SIG-M5 (cell line): Measurements from ENCODE around the gene FCGBP.
A peak's percentile ranks its signal among the peaks of the same experiment; 100 is the strongest.
"Not testable (repeated sequence)": the region's sequence is repeated elsewhere in the genome, so short reads cannot be mapped to it uniquely, and the experiment has no call there.

Source experiments
- DNase-seq: peaks from one replicate; lab custom pipeline; 2025; lab: John Stamatoyannopoulos, UW

The FCGBP gene

DNA sequence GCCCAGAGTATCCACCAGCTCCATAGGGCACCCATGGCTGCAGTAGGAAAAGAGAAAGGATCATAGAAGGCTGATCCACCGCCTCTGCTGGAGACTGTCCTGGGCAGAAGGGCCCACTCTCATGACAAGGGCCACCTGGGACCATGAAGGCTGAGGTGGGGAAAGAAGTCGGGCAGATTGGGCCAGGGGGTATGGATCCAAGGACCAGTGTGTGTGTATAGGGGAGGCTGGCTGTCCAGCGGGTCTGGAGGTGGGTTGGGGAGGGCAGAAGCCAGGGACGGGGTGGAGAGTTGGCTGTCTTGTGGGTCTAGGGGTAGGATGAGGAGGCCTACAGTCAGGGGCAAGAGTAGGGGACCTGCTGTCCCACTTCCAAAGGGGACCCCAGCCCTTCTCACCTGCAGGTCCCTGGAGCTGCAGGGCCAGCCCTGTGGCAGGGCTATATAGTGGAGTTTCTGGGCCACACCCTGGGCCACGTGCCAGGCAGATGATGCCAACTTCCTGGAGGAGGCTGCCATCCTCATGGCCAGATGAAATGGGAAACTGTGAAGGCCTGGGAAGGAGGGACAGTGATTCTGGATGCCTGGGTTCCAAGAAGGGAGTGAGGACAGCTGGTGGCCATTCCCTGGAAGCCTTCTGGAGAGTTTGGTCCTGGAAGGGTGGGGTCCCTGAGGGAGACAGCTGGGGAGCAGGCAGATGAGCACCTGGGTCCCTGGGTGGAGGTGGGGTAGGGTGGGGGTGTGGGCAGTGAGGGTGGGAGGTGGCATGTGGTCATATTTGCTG is at the start of gene FCGBP:
FCGBP (minus strand) TSS at position 51 of the 780 bp plus-strand sequence.
- no peak for DNase-seq

DNA sequence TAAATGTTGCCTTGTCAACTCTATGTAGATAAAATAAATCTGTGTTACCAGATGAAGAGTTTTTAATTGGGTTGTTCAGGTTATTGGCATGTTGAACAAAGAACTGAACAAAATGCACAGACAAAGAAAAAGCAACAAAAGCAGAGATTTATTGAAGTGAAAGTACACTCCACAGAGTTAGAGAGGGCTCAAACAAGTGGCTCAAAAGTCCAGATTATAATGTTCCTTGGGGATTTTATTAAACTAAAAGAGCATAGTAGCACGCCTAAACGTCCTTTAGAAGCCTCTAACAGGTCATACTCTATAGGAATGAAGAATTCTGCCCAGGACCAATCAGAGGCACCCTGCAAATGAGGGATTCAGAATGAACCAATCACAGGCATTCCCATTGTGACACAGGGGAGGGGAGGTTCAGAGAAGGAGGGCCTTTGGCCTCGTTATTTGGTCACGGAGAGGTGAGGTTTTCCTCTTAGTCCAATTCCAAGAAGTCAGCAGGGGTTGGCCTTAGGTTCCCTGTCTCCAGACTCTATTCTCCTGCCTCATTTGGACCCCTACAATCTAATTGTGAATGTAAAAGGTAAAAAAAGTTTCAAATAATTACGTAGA is 49.4 kb upstream of the FCGBP start:
- no peak for DNase-seq

GRCh38 chr19:39982883-39983282 is 48.4 kb upstream of the FCGBP start:
- no peak for DNase-seq

GRCh38 chr19:39974377-39975155 is 40.1 kb upstream of the FCGBP start:
- no peak for DNase-seq

DNA sequence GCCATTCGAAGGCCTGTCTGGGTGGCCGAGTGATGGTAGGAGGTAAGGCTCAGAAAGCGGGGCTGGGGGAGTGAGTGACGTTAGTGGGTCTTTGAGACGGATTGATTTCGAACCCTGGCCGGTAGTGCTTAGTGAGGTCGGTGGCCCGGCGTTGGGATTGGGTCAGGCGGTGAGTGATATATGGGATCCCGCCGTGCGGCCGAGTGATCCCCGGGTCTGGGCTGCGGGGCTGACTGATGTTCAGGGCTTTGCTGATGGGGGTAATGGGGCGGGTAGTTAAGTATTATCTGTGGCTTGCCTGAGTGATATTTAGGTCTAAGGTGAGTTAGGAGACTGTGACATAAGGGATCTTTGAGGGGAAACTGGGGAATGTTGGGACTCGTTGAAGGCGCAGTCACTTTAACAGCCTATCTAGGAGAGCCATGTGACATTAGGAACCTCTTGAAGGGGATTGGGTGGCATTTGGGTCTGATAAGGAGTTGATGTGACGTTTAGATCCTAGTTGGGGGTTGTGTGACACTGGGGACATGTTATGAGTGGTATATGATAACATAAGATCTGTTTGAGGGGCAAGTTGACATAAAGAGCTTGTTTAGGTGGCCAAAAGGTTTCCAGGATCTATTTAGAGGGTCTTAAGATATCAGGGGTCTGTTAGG is 37.1 kb upstream of the FCGBP start:
- no peak for DNase-seq

- peak; percentile 84 for DNase-seq
Observed at GRCh38 chr19:39970675-39971379, 36.4 kb upstream of the FCGBP start, which contains the start of gene PSMC4. TSS of gene PSMC4 (plus strand) at chr19:39971165. CDS start at chr19:39971203, 38 bp downstream.

DNA sequence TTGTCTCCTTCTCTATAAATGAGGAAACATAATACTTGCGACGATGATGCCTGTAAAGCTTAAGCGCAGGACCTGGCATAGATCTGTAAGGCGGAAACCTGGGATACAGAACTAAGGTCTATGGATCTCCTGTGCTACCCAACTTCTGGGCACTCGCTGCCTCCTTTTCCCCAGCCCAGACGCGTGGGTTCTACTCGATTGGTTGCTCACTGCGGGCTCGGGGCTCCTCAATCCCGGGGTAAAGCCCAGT is 35.9 kb upstream of the FCGBP start:
- no peak for DNase-seq

DNA sequence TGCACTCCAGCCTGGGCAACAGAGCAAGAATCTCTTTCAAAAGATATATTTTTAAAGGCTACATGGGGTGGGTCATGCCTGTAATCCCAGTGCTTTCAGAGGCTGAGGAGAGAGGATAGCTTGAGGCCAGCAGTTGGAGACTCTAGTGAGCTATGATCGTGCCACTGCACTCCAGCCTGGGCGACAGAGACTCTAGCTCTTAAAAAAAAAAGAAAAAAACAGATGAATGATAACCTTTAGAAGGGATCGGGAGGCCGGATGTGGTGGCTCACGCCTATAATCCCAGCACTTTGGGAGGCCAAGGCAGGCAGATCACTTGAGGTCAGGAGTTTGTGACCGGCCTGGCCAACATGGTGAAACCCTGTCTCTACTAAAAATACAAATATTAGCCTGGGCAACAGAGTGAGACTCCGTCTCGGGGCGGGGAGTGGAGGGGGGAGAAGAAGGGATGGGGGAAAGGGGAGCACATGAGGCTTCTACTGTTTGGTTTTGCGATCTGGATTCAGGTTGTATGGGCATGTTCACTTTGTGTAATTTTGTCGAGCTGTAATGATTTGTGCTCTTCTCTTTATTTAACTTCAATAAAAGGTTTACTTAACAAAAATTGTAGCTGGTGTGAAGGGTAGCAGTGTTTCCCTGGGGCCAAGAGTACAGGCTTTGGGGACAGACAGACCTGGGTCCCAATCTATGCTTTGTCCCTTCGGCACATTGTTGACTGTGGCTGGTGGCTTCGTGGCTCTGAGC is 35.4 kb upstream of the FCGBP start:
- no peak for DNase-seq

DNA sequence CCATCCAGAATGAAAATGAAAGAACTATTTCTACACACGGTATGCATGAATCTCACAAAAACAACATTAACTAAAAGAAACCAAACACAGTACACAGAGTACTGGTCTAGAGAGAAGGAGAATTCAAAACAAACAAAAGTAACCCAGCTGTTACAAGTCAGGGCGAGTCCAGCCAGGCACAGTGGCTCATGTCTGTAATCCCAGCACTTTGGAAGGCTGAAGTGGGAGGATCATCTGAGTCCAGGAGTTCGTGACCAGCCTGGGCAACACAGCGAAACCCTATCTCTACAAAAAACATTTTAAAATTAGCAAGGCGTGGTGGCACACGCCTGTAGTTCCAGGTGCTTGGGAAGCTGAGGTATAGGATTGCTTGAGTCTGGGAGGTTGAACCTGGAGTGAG is 34.8 kb upstream of the FCGBP start:
- DNase-seq = no peak

GRCh38 chr19:39968789-39969188 is 34.4 kb upstream of the FCGBP start:
- DNase-seq = no peak

DNA sequence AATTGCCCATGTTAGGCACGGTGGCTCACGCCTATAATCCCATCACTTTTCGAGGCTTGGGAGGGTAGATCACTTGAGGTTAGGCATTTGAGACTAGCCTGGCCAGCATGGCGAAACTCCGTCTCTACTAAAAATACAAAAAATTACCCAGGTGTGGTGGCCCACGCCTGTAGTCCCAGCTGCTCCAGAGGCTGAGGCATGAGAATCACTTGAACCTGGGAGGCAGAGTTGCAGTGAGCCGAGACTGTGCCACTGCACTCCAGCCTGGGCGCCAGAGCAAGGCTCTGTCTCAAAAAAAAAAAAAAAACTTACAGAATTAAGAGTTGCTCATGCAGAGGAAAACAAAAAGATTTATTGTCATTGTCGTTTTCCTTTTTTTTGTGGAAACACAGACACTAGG is 33.1 kb upstream of the FCGBP start:
- DNase-seq = no peak

GRCh38 chr19:39966617-39967016 is 32.2 kb upstream of the FCGBP start:
- DNase-seq = no peak

DNA sequence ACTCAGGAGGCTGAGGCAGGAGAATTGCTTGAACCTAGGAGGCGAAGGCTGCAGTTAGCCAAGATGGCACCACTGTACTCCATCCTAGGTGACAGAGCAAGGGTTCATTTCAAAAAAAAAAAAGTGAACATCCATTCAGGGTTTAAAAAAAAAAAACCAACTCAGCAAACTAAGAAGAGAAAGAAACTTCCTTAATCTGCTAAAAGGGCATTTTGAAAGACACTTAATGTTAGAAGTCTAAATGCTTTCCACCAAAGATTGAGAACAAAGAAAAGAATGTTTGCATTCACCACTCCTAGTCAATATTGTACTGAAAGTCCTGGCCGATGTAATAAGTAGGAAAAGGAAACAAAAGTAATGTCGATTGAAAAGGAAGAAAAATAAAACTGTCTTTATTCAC is 29.5 kb upstream of the FCGBP start:
- DNase-seq = no peak

DNA sequence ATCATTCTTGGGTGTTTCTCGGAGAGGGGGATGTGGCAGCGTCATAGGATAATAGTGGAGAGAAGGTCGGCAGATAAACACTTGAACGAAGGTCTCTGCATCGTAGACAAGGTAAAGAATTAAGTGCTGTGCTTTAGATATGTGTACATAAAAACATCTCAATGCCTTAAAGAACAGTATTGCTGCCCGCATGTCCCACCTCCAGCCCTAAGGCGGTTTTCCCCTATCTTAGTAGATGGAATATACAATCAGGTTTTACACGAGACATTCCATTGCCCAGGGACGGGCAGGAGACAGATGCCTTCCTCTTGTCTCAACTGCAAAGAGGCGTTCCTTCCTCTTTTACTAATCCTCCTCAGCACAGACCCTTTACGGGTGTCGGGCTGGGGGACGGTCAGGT is 25.0 kb upstream of the FCGBP start:
- DNase-seq = not testable (repeated sequence)

DNA sequence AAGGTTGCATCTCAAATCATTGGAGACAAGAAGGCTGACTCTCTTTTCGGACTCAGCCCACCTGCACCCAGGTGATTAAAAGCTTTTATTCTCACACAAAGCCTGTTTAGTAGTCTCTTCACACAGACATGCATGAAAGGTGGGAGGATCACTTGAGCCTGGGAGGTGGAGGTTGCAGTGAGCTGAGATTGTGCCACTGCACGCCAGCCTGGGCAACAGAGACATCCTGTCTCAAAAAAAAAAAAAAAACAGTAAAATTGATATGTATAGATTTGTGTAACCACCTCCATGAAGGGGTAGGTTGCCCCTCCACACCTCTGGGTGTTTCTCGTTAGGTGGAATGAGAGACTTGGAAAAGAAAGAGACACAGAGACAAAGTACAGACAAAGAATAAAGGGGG is 24.5 kb upstream of the FCGBP start:
- DNase-seq = not testable (repeated sequence)

GRCh38 chr19:39957886-39958285 is 23.5 kb upstream of the FCGBP start:
- DNase-seq = not testable (repeated sequence)

DNA sequence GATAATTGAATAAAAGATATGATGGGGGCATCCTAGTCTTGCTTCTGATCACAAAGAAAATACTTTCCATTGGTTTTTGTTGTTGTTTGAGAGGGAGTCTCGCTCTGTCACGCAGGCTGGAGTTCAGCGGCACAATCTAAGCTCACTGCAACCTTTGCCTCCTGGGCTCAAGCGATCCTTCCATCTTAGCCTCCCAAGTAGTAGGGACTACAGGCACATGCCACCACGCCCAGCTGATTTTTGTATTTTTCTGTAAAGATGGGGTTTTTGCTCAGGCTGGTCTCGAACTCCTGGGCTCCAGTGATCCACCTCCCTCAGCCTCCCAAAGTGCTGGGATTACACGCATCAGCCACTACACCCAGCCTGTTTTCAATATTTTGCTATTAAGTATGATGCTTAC is 19.5 kb upstream of the FCGBP start:
- no peak for DNase-seq

DNA sequence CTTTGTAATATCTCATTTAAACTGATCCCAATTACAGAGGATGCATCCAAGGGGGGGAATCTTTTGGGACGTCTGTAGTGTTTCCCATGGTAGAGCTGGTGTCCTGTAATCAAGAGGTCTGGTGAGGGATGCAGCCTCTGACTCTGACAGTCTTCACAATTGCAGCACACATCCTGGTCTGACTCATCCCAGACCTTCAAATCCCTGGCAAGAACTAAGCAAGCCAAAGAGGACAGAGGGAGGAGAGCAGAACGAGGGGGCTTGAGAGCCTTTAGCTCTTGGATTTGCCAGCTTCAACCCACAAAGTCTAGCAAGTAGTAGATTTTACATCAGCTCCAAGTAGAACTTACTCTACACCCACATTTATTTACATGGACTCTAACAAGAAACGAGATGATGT is 17.3 kb upstream of the FCGBP start:
- no peak for DNase-seq

DNA sequence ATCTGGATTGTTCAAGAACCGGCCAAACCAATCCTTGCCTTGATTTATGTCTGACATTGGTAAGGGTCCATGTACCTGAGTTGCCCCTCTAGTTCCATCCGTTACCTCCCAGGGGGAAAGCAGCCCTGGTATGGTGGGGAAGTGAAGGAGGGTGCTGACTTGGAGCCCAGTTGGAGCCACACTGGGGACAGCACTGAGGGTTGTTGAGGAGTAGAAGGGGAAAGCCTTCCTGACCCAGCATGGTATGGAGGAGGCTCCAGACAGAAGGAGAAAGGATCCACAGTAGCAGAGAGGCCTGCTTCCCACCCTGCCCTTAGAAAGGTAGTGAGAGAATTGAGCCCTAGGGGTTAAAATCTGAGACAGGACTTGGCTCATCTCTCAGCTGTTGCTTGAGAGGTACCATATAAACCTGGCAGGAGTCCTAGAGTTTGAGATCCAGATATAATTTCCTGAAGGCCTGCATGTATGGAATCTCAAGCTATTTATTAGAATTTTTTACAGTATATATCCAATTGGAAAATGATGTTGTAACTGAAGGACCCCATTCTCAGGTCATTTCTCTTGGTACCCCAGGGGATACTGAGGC is 16.7 kb upstream of the FCGBP start:
- no peak for DNase-seq

DNA sequence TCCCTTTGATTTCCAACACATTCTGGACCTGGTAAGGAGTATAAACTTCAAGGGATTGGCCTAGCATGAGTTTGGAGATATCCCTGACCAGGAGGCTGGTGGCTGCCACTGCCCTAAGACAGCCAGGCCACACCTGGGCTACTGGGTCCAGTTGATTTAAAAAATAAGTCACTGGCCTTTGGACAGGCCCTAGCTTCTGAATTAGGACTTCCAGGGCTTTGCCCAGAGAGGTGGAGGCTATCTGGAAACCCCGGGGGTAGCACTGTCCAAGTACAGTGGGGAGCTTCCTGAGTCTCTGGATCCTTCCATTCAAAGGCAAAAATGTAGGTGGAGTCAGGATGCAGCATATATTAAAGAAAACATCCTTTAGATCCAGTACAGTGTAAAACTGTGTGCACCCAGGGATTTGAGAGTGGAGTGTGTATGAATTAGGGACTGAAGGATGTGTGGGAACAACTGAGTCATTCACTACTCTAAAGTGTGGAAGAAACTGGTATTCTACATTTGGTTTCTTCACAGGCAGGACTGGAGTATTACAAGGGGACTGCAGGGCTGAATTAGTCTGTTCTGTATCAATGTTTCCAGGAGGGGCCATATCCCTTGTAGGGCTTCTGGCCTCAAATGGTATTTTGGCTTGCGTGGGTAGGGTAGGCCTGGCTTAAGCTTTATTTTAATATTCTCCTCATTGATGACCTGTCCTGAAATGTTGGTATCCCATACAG is 14.8 kb upstream of the FCGBP start:
- no peak for DNase-seq
